SJSA1 (cell line): Measurements from ENCODE around the gene CALM1. TPM values are rescaled to one million over a fixed set of nuclear protein-coding genes. Genes with fewer than 3 reads are reported as not detected.
"Not testable (repeated sequence)": the region's sequence is repeated elsewhere in the genome, so short reads cannot be mapped to it uniquely, and the experiment has no call there.

Experiments used
- DNase-seq, 2 experiments: peaks; one replicate each; pipeline ENCODE4 v3.0.0-alpha.2; 2015 to 2020; ENCODE audit warnings: low spot score in 2 of 2, low read depth in 1 of 2
- H3K27ac ChIP-seq: fragments of 250-450 bp; sonication (Bioruptor Pico); 2 replicates; pipeline ENCODE4 v1.5.1; 2020; ENCODE audit warnings: mild to moderate bottlenecking, moderate library complexity
- H3K27me3 ChIP-seq: fragments of 250-450 bp; sonication (Bioruptor Pico); replicated peaks from 2 replicates; pipeline ENCODE4 v1.5.1; 2020; ENCODE audit warnings: mild to moderate bottlenecking, moderate library complexity
- H3K36me3 ChIP-seq: fragments of 250-450 bp; sonication (Bioruptor Pico); 2 replicates; pipeline ENCODE4 v1.5.1; 2020; ENCODE audit warnings: mild to moderate bottlenecking
- H3K4me1 ChIP-seq: fragments of 250-450 bp; sonication (Bioruptor Pico); replicated peaks from 2 replicates; pipeline ENCODE4 v1.6.1; 2021; ENCODE audit warnings: mild to moderate bottlenecking
- H3K4me3 ChIP-seq: fragments of 250-450 bp; sonication (Bioruptor Pico); 2 replicates; pipeline ENCODE4 v1.5.1; 2020; ENCODE audit warnings: mild to moderate bottlenecking
- H3K9me3 ChIP-seq: fragments of 250-450 bp; sonication (Bioruptor Pico); replicated peaks from 2 replicates; pipeline ENCODE4 v1.5.1; 2020; ENCODE audit warnings: mild to moderate bottlenecking
- total RNA-seq: library from RNA; depleted of rRNA; stranded (reverse); fragments of >200 nt; shearing (Covaris generic); gene quantifications from 2 replicates; pipeline ENCODE4 v1.2.3, GENCODE V29; 2014

CALM1 gene
- total RNA-seq, 1 experiment from 2014 or later: 392 TPM

DNA sequence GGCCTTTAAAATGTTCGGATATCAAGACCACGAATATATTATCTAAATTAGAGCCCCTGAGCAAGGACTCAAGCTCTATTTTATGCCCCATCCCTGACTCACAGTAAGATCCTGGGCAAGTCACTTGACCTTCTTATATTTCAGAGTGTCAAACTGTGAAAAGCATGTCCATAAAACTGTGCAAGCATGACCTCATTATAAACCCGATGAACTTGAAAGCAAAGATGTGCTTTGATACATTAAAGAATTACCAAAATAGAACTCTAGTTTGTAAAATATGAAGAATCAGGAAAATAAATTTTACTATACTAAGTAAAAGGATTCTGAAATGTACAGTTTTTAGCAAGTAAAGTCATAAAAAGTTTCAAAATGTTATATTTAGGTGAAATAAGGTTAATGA is 2.9 kb upstream of the CALM1 start:
- H3K4me1 ChIP-seq: peaks cover 12% of the 10 kb centered on the region; the same call in 1 of the 2 replicates
- no peaks in the 10 kb centered on the region for H3K9me3 ChIP-seq
- no peaks in the 10 kb centered on the region for H3K27me3 ChIP-seq
- H3K27ac ChIP-seq: no peak overlapping the region
- peaks cover 13% of the 10 kb centered on the region for H3K36me3 ChIP-seq
- no peak for DNase-seq
- H3K4me3 ChIP-seq: no peak overlapping the region

DNA sequence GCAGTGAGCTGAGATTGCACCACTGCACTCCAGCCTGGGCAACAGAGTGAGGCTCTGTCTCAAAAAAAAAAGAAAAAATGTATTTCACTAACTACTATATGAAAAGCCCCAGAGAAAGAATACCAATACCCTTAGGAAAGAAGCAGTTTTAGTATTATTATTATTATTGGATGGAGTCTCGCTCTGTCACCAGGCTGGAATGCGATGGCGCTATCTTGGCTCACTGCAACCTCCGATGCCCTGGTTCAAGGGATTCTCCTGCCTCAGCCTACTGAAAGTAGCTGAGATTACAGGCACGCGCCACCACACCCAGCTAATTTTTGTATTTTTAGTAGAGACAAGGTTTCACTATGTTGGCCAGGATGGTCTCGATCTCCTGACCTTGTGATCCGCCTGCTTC is 2.0 kb upstream of the CALM1 start:
- not testable (repeated sequence) for DNase-seq, H3K27ac ChIP-seq, H3K27me3 ChIP-seq, H3K9me3 ChIP-seq, H3K4me3 ChIP-seq
- Histone ChIP-seq H3K4me1 (peaks cover 18% of the 10 kb centered on the region), H3K36me3 (peaks cover 14% of the 10 kb centered on the region)

DNA sequence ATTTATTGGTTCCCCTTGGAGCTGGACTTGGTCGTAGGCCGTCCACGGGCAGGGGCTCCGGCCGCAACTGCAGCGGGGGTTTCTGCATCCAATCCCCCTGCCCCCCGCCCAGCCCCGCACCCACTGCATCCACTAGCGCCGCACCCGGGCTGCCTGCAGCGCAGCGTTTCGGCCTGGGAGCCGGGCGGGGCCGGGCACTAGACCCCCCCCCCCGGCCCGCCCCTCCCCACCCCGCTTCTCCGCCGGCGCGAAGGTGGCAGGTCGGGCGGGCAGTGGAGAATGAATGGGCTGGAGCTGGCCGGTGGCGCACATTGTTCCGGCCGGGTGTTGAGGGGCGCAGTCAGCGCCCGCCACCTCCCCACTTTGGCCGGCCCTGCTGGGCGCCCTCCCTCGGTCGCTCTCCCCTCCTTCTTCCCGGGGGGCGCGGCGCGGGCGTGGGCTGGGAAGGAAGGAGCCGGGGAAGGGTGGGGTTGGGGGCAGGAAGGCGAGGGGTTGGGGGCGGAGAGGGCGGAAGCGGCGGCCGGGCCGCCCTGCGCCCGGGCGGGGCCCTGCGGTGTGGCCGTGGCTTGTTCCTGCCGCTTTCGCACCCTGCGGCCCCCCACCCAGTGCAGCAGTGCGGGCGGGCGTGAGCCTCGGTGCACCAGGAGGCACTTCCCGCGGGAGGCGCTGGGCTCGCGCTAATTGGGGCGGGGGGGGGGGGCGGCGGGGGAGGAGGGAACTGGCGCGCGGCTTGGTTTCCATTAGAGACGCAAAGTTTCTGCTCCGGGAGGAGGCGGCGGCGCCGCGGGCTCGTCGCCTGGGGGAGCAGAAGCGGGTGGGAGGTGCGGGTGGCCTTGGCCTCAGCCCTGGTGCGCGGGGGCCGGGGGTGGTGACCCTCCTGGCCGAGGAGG is 841 bp downstream of the CALM1 start:
- Histone ChIP-seq H3K36me3 (peaks cover 43% of the 10 kb centered on the region), H3K27ac (peak overlapping the region; percentile 35; the same call in 1 of the 2 replicates), H3K4me1 (peaks cover 25% of the 10 kb centered on the region), H3K27me3 (no peaks in the 10 kb centered on the region), H3K9me3 (no peaks in the 10 kb centered on the region), H3K4me3 (peak overlapping the region; percentile 85)
- peak; percentile 37 to 58 for DNase-seq

DNA sequence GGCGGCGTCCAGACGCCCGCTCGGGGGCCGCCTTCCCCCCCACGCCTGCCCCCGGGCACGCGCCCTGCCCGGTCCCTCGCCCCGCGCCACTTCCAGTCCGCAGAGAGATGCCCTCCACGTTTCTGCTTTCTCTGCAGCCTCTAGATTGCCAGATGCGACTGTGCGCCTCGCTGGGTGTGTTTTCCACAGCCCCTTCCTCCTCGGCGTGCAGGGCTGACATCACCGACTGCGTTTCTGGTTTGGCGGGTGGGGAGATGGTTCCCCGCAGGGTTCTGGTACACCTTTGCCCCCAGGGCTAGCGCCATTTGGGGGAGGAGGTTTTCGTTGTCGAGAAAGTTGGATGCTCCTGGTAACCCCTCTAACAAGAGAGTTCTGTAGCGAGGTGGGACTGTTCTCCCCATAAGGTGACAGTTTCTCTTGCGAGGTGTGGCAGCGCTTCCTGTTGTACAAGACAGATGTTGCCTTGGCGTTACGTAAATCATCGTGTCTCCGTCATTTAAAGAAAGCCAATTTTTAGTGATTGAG is 1.5 kb downstream of the CALM1 start:
- DNase-seq: peak in 1 of 2 experiments; percentile 24

DNA sequence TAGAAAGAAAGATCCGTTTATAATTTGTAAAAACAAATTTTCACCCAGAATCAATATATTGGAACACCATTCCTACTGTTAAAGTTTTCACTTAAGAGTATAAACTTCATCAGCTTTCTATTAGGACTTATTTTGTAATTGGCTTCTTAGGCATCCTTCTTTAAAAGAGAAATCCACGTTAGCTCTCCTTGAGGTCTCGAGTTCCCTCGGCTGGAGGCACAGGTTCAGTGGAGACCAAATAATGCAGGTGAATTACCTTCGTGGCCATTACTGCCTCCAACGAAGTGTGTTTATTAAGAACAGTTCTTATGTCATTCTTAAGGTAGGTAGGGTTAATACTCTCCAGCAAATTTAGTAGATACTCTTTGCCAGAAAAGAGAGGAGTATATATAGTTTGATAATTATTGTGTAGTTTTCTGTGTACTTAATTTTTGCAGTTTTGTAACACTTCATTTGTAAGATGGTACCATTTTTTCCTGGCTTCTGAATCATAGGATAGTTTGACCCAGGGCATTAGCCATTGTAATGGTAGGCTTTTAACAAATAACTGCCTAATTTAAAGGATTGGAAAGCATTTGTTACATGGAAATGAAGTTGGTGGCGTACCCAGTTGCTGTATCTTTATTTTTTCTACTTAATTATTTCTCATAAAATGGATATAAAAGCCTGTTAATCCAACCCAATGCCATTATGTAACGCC is 2.2 kb downstream of the CALM1 start:
- H3K27me3 ChIP-seq: no peaks in the 10 kb centered on the region
- no peak overlapping the region for H3K27ac ChIP-seq
- no peaks in the 10 kb centered on the region for H3K9me3 ChIP-seq
- no peak for DNase-seq
- H3K4me3 ChIP-seq: peak overlapping the region; percentile 85
- H3K4me1 ChIP-seq: peaks cover 25% of the 10 kb centered on the region
- H3K36me3 ChIP-seq: peaks cover 56% of the 10 kb centered on the region

More for the DNA sequence above, 1.5 kb downstream of the CALM1 start:
- Histone ChIP-seq H3K4me1 (peaks cover 25% of the 10 kb centered on the region), H3K9me3 (no peaks in the 10 kb centered on the region), H3K27ac (peak overlapping the region; percentile 35; the same call in 1 of the 2 replicates), H3K4me3 (peak overlapping the region; percentile 85), H3K27me3 (no peaks in the 10 kb centered on the region), H3K36me3 (peaks cover 50% of the 10 kb centered on the region)

DNA sequence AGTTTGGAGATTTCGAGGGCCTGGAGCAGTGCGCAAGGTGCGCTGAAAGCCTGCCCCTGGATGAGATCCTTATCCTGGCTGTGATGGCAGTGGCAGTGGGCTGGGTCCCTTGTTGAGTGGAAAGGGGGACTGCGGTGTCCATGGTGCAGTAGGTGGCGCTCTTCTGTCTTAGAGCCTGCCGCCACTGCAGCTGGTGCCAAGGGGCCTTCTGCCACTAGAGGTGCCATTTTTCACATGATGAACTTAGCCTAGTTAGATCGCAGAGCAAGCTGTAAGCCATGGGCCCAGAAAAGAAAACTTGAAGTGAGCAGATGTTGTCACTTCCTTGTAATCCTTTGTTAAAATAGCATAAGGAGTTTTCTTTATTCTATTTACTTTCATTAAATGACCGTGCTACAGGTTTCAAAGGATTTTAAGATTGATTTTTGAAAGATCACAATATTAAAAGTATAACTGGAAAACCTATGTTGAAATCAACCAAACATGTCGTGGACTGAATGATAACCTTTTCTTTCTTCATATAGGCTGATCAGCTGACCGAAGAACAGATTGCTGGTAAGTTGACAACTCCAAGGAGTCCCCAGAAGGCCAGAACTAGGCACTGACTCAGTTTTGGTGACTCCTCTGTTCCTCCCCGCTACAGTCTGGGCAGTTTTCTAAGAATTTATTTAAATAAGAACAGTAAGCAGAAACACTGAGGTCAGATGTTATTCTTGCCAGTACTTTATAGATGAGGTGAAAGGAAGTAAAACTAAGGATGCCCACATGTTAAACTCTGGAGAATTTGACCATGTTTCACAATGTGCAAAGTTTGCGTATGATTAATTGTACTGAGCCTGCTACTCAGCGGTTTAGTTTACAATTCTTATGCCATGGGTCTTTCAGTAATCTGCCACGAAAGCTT is 3.0 kb downstream of the CALM1 start:
- H3K36me3 ChIP-seq: peaks cover 64% of the 10 kb centered on the region
- H3K4me1 ChIP-seq: peaks cover 25% of the 10 kb centered on the region
- peak; percentile 77 to 87 for DNase-seq

DNA sequence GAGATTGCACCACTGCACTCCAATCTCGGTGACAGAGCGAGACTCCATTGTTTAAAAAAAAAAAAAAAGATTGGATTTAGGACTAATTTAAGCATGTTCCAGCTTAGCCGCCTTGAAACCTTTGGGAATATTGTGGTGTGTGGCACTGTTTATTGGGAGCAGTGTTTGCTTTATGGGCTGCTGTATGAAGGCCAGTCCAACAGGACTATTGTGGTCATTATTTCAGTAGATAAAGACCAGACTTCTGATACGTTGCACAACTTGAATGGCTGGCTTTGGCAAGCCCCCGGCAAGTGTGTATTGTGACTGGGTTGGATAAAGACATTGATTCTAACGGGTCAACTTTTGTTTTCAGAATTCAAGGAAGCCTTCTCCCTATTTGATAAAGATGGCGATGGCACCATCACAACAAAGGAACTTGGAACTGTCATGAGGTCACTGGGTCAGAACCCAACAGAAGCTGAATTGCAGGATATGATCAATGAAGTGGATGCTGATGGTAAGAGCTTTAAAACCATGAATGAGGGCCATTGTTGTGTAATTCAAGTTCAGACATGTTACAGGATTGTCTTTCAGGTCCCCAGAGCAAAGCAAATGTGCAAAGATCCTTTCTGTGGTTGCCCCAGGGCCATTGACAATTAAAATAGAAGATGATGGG is 4.2 kb downstream of the CALM1 start:
- H3K4me3 ChIP-seq: no peak overlapping the region

More for the DNA sequence above, 3.0 kb downstream of the CALM1 start:
- Histone ChIP-seq H3K4me3 (no peak overlapping the region; the same call in 1 of the 2 replicates), H3K27me3 (no peaks in the 10 kb centered on the region), H3K9me3 (no peaks in the 10 kb centered on the region), H3K27ac (no peak overlapping the region)

DNA sequence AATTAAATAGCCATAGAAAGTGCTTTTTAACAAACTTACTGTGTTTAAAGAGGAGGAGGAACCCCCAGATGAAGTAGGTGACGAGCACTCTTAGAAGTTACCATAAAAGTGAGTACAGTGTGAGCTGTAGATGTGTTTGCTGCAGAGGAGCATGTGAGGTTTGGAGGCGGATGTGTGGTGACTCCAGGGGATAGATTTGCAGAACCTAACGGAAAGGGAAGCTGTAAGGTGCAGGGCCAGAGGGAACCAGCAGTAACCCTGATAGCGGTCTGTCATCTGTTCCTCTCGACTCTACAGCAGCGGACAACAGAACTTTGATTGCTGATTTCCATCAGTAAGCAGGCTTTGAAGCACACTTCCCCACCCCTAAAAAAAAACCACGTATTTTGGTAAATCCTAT is 5.2 kb downstream of the CALM1 start:
- no peak overlapping the region for H3K4me3 ChIP-seq
- peaks cover 81% of the 10 kb centered on the region for H3K36me3 ChIP-seq
- H3K9me3 ChIP-seq: no peaks in the 10 kb centered on the region
- DNase-seq: no peak
- H3K4me1 ChIP-seq: peaks cover 18% of the 10 kb centered on the region
- H3K27me3 ChIP-seq: no peaks in the 10 kb centered on the region
- H3K27ac ChIP-seq: no peak overlapping the region

More for the DNA sequence above, 4.2 kb downstream of the CALM1 start:
- Histone ChIP-seq H3K27ac (no peak overlapping the region), H3K9me3 (no peaks in the 10 kb centered on the region), H3K27me3 (no peaks in the 10 kb centered on the region), H3K4me1 (peaks cover 24% of the 10 kb centered on the region), H3K36me3 (peaks cover 76% of the 10 kb centered on the region)
- no peak for DNase-seq

DNA sequence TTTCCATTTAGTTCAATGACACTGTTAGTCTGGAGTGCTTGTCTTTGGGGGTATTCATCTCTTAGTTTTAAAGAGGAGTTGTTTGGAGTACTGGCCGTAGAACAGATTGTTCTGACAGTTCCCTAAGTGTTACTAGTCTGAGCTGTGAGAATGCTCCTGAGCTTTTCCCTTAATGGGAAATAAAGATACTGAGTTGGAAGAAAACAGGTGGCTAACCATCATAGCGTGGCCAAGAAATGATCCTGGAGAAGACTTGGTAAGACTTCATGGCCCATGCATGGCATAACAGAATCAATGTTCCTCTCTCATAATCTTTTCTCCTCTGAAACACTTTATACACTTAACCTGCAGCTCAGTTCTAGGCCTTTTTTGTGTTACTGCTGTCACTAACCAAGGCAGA is 6.2 kb downstream of the CALM1 start:
- peaks cover 85% of the 10 kb centered on the region for H3K36me3 ChIP-seq
- no peaks in the 10 kb centered on the region for H3K27me3 ChIP-seq
- no peak overlapping the region for H3K27ac ChIP-seq
- no peak for DNase-seq
- H3K4me3 ChIP-seq: no peak overlapping the region
- peaks cover 18% of the 10 kb centered on the region for H3K4me1 ChIP-seq
- no peaks in the 10 kb centered on the region for H3K9me3 ChIP-seq

DNA sequence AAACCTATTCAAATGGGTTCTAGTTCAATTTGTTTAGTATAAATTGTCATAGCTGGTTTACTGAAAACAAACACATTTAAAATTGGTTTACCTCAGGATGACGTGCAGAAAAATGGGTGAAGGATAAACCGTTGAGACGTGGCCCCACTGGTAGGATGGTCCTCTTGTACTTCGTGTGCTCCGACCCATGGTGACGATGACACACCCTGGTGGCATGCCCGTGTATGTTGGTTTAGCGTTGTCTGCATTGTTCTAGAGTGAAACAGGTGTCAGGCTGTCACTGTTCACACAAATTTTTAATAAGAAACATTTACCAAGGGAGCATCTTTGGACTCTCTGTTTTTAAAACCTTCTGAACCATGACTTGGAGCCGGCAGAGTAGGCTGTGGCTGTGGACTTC is 8.3 kb downstream of the CALM1 start:
- Histone ChIP-seq H3K4me3 (no peak overlapping the region), H3K9me3 (no peaks in the 10 kb centered on the region), H3K4me1 (peaks cover 19% of the 10 kb centered on the region), H3K27me3 (no peaks in the 10 kb centered on the region), H3K36me3 (peaks cover 79% of the 10 kb centered on the region), H3K27ac (no peak overlapping the region)
- DNase-seq: no peak

DNA sequence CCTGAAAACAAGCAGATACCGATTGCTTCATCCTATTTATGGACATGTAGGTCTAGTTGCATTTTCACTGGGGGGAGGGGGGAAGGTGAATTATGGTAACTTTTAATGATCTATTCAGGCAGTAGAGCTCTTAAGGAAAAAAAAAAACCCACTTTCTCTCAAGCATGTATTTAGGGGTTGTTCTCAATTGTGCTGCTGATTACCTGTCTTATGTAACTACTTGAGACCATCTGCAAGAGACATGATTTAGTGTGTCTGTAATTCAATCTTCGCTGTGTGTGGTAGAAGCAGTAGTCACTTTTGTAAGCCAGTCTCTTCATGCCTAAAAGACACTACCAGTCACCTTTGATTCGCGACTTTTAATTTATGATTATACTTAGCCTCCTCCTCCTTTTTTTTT is 8.9 kb downstream of the CALM1 start:
- no peaks in the 10 kb centered on the region for H3K27me3 ChIP-seq
- H3K4me1 ChIP-seq: peaks cover 16% of the 10 kb centered on the region
- H3K36me3 ChIP-seq: peaks cover 72% of the 10 kb centered on the region
- no peak overlapping the region for H3K4me3 ChIP-seq
- DNase-seq: no peak
- H3K9me3 ChIP-seq: no peaks in the 10 kb centered on the region
- no peak overlapping the region for H3K27ac ChIP-seq

DNA sequence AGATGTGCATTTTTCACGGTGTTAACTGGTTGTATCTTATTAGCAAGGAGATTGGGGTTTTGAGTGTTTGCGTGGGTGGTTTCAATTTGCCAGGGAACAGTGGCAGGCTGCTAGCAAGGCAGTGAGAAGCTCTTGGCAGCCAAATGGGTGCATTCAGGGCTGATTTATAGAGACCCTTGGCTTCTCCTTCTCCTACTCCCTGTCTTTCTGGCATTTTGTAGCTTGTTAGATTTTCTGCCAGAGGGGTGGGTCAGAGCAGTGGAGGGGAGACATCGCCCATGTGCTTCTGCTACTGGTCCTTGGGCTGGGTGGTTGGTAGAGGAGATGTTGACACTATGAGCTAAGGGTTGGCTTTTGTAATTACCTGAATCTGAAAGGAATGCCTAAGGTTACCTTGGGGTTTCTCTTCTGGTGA is 9.6 kb downstream of the CALM1 start:
- no peaks in the 10 kb centered on the region for H3K9me3 ChIP-seq
- H3K4me3 ChIP-seq: no peak overlapping the region
- H3K4me1 ChIP-seq: peaks cover 16% of the 10 kb centered on the region
- peaks cover 66% of the 10 kb centered on the region for H3K36me3 ChIP-seq
- no peak for DNase-seq
- H3K27me3 ChIP-seq: no peaks in the 10 kb centered on the region
- no peak overlapping the region for H3K27ac ChIP-seq

DNA sequence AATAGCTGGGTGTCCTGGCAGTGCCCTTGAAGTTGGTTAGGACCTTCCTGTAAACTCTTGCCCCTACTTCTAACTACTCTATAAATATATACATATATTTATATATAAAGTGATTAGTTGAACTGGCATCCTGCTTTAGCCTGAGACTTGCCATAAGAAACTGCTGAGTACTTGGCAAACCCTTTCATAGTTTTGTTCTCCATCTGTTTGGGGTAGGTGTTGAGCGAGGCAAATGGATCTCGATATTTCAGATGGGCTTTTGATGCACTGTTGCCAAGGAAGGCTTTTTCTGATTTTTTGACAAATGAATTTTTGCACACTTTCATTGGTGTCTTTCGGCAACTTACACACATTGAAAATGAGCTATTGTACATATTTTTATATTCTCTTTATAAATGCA is 10.4 kb downstream of the CALM1 start:
- no peaks in the 10 kb centered on the region for H3K27me3 ChIP-seq
- no peak overlapping the region for H3K27ac ChIP-seq
- no peak overlapping the region for H3K4me3 ChIP-seq
- no peak for DNase-seq
- no peaks in the 10 kb centered on the region for H3K9me3 ChIP-seq
- peaks cover 57% of the 10 kb centered on the region for H3K36me3 ChIP-seq
- peaks cover 16% of the 10 kb centered on the region for H3K4me1 ChIP-seq
